Gastroesophageal sphincter (tissue), 3 donors: ENCODE results near the gene RARS2.

ENCODE experiments used
- POLR2AphosphoS5 ChIP-seq: sonication (generic); formaldehyde crosslinking; IDR thresholded peaks from one replicate; pipeline ENCODE4 v1.6.1; 2017; ENCODE audit warnings: antibody characterized with exemption
- TF ChIP-seq, protein P1 (sequence below), 4 experiments: fragments of 200-600 bp in 2 of 4; fragments of 450-650 bp in 2 of 4; sonication (generic) in 1 of 4; IDR thresholded peaks; one replicate each; pipeline ENCODE4 v1.5.1; 2017 to 2019; ENCODE audit warnings: antibody characterized with exemption in 4 of 4, mild to moderate bottlenecking in 2 of 4, moderate library complexity in 2 of 4

DNA sequence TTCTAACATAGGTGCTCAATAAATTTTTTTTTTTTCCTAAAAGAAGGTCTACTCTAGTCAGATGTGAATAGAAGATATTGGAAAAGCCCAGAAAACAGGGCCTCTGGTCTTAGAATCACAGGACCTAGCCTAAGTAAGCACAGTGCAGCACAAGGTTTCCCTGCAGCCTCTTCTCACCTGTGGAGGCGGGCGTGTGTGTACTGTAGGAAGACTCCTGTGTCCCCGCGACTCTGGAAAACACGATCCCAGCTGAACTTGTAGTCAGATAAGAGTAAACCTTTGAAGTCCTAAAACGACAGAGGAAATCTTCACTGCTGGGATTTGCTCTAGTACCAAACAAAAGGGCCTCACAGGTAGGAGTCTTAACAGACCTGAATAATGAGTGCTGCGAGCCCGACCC lies 71.3 kb downstream of the RARS2 start:
- TF ChIP-seq POLR2AphosphoS5: no peak
- TF ChIP-seq, protein P1, sequence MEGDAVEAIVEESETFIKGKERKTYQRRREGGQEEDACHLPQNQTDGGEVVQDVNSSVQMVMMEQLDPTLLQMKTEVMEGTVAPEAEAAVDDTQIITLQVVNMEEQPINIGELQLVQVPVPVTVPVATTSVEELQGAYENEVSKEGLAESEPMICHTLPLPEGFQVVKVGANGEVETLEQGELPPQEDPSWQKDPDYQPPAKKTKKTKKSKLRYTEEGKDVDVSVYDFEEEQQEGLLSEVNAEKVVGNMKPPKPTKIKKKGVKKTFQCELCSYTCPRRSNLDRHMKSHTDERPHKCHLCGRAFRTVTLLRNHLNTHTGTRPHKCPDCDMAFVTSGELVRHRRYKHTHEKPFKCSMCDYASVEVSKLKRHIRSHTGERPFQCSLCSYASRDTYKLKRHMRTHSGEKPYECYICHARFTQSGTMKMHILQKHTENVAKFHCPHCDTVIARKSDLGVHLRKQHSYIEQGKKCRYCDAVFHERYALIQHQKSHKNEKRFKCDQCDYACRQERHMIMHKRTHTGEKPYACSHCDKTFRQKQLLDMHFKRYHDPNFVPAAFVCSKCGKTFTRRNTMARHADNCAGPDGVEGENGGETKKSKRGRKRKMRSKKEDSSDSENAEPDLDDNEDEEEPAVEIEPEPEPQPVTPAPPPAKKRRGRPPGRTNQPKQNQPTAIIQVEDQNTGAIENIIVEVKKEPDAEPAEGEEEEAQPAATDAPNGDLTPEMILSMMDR (IDR thresholded peaks at IDR 0.05): no peak
